Subcutaneous adipose tissue (tissue), 4 donors: ENCODE results near the gene VIM. TPM values are rescaled to one million over a fixed set of nuclear protein-coding genes. Genes with fewer than 3 reads are reported as not detected.

Experiments
- CTCF ChIP-seq: fragments of 450-650 bp; IDR thresholded peaks from one replicate; pipeline ENCODE4 v1.5.1; 2016; ENCODE audit warnings: low read depth, mild to moderate bottlenecking, control low read depth, antibody characterized with exemption, moderate library complexity
- total RNA-seq, 4 donors: library from RNA; depleted of rRNA; stranded (reverse); fragments of >200 nt; gene quantifications; one replicate each; pipeline ENCODE4 v1.1.0, GENCODE V29; 2016

VIM gene
- total RNA-seq, 4 donors from 2014 or later, result 5,225 to 9,147 (median 6,983) TPM

GRCh38 chr10:17233286-17233991 lies 5.4 kb downstream of the VIM start:
- no peak for TF ChIP-seq CTCF

- TF ChIP-seq CTCF, result no peak
Observed at GRCh38 chr10:17234431-17234945, 6.4 kb downstream of the VIM start.

- no peak for TF ChIP-seq CTCF
Observed at GRCh38 chr10:17235136-17235535, 7.1 kb downstream of the VIM start.

GRCh38 chr10:17236468-17237148 lies 8.6 kb downstream of the VIM start:
- no peak for TF ChIP-seq CTCF

- no peak for TF ChIP-seq CTCF
Observed at GRCh38 chr10:17237149-17237527, 9.1 kb downstream of the VIM start.

- no peak for TF ChIP-seq CTCF
Observed at GRCh38 chr10:17237915-17238444, 9.9 kb downstream of the VIM start.
